ENCODE data around the gene C7orf25.
"Not testable (repeated sequence)": the region's sequence is repeated elsewhere in the genome, so short reads cannot be mapped to it uniquely, and the experiment has no call there.

C7orf25 gene

DNA sequence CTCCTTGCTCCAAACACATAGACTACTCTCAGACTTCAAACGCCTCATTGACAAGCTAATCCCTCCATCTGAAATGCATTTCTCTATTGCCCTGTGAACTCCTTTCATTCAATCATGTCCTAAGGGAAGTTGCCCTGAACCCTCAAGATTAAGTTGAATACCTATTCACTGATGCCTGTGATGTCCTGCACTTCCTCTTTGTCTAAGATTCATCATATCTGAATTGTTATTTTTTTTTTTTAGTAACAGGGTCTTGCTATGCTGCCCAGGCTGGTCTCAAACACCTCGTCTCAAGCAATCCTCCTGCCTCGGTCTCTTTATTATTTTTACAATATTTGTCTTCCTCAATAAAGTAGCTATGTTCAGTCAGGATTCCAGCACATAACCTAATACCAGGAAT lies 16.9 kb upstream of the C7orf25 start:
- no peak for DNase-seq

- no peak for DNase-seq
Observed at GRCh38 chr7:42926204-42926603, 14.3 kb upstream of the C7orf25 start.

- no peak for DNase-seq
Observed at GRCh38 chr7:42925630-42926029, 13.8 kb upstream of the C7orf25 start.

GRCh38 chr7:42924223-42924838 lies 12.5 kb upstream of the C7orf25 start:
- DNase-seq: no peak

GRCh38 chr7:42922017-42922753 lies 10.3 kb upstream of the C7orf25 start:
- DNase-seq: no peak

GRCh38 chr7:42915356-42915755 lies 3.5 kb upstream of the C7orf25 start:
- DNase-seq: no peak

DNA sequence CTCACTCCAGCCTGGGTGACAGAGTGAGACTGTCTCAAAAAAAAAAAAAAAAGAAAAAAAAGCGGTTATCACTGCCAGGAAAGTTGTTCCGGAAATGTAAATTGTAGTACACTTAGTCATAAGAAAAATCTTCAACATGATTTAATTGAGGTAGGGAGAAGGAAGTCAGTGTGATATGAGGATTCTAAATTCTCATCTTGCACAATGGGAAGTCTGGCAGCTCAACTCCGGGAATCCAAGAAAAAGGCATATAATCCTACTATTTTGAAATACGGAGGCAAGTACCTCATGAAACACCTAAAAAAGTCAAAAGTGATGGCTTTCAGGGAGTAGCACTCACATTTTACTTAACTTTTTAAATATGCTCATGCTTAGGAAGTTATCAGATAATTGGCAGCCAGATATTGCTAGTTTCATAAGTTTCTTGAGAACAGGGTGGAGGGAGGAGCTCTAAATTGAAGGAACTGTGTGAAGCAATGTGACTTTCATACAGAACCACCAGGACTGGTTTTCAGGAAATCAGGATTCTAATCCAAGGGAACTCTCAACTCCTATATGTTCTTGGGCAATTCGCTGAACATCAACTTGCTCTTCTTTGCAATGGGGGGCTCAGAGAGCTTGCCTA lies 2.7 kb upstream of the C7orf25 start:
- no peak for DNase-seq

GRCh38 chr7:42914009-42914408 lies 2.1 kb upstream of the C7orf25 start:
- DNase-seq: no peak

DNA sequence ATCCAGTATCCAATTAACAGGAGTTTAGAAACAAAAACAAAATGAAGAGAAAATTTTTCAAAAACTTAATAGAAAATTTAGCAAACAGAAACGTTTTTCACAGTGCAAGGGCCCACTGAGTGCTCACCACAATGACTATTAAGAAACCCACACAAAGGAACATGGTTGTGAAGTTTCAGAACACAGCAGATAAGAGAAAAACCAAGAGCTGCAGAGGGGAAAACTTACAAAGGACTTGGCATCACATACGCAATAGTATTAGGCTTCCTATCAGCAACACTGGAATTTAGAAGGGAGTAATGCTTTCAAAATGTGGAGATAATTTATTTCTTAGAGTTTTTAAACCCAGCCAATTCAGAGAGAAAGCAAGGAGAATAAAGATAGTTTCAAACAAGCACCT lies 1.7 kb upstream of the C7orf25 start:
- DNase-seq: no peak

GRCh38 chr7:42910306-42910705 lies 1.6 kb downstream of the C7orf25 start:
- no peak for DNase-seq

GRCh38 chr7:42907316-42907715 lies 4.6 kb downstream of the C7orf25 start:
- DNase-seq: no peak

DNA sequence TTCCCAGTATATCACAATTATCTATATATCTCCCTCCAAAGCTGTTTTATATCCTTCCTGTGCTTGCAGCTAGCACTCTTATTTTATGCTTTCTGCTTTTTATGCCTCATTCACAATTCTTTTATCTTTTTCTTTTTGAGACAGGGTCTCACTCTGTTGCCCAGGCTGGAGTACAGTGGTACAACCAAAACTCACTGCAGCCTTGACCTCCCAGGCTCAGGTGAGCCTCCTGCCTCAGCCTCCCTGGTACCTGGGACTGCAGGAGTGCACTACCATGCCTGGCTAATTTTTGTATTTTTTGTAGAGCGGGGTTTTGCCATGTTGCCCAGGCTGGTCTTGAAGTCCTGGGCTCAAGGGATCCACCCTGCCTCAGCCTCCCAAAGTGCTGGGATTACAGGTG lies 5.7 kb downstream of the C7orf25 start:
- no peak for DNase-seq

GRCh38 chr7:42902331-42902730 lies 9.5 kb downstream of the C7orf25 start:
- DNase-seq: no peak

- DNase-seq: no peak
Observed at GRCh38 chr7:42900842-42901241, 11.0 kb downstream of the C7orf25 start.

- no peak for DNase-seq
Observed at GRCh38 chr7:42893346-42894240, 18.3 kb downstream of the C7orf25 start.

- DNase-seq: no peak
Observed at GRCh38 chr7:42886893-42887505, 24.9 kb downstream of the C7orf25 start.

GRCh38 chr7:42886129-42886528 lies 25.7 kb downstream of the C7orf25 start:
- no peak for DNase-seq

DNA sequence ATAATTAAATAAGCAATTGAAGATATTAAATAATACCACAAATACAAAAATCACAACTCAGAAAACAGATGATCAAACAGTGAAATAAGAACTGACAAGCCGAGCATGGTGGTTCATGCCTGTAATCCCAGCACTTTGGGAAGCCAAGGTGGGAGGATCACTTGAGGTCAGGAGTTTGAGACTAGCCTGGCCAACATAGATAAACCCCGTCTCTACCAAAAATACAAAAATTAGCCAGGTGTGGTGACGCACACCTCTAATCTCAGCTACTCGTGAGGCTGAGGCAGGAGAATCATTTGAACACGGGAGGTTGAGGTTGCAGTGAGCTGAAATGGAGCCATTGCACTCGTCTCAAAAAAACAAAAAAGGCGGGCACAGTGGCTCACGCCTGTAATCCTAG lies 26.7 kb downstream of the C7orf25 start:
- not testable (repeated sequence) for DNase-seq

DNA sequence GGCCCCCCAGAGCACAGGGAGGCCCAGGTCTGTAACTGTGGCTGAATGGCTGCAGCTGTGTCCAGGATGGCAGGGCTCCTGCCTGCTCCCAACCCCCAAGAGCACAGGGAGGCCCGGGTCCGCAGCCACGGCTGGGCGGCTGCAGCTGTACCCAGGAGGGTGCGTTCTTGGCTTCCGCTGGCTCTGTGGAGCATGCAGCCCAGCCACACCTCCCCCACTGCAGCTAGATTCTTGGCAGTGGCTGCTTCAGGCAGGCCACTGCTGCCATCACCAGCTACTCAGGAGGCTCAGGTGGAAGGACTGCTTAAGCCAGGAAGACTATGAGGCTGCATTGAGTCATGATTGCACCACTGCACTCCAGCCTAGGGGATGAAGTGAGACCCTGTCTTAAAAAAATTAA lies 27.9 kb downstream of the C7orf25 start:
- no peak for DNase-seq

- DNase-seq: no peak
Observed at GRCh38 chr7:42880392-42880791, 31.5 kb downstream of the C7orf25 start.

DNA sequence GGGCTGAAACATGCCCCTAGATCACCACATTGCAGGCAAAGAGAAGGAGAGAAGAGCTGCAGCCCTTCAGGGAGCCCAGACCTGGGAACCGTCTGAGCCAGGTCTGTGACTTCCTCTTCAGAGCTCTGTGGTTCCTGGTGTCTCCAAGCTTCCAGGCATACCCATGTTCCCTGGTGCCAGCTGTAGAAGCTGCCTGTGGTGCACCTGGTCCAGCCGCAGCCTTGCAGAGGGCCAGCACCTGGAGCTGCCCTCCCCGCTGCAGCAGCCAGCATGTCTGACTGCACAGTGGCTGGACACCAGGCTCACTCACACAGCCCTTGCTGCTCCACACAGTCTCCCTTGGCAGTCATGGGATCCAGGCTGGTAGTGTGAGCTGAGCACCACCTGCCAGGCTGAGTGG lies 33.6 kb downstream of the C7orf25 start:
- no peak for DNase-seq

DNA sequence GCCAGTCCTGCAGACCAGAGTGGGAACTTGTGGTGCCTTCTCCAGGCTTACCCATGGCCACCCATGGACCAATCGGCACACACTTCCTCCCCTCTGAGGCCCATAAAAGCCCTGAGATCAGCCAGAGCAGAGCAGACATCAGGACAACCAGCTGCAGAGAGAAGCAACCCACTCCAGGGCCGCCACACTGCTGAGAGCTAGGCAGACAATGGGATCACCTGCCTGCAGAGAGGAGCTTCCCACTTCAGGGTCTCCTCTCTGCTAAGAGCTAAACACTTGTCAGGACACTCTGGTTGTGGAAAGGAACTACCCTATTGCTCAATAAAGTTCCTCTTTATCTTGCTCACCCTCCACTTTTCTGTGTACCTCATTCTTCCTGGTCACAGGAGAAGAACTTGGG lies 34.0 kb downstream of the C7orf25 start:
- no peak for DNase-seq

Measured in CD4-positive, alpha-beta T cell treated with Interleukin-6 for 4 hours (primary cell).